Brain microvascular endothelial cell (primary cell): ENCODE data around the gene CADM2.

Experiments
- DNase-seq: peaks from one replicate; pipeline ENCODE4 v3.0.0-alpha.2; 2020
- H3K27ac ChIP-seq: fragments of 250-450 bp; sonication (Bioruptor Pico); 2 replicates; pipeline ENCODE4 v1.5.1; 2020; ENCODE audit warnings: mild to moderate bottlenecking, moderate library complexity
- H3K27me3 ChIP-seq: fragments of 250-450 bp; sonication (Bioruptor Pico); replicated peaks from 2 replicates; pipeline ENCODE4 v1.5.1; 2020; ENCODE audit warnings: mild to moderate bottlenecking
- H3K36me3 ChIP-seq: fragments of 250-450 bp; sonication (Bioruptor Pico); replicated peaks from 2 replicates; pipeline ENCODE4 v1.5.1; 2020; ENCODE audit warnings: mild to moderate bottlenecking
- H3K4me3 ChIP-seq: 2 replicates; pipeline ENCODE4 v1.5.1; 2011; ENCODE audit warnings: low read depth, mild to moderate bottlenecking, control low read depth, low read length, moderate library complexity
- CTCF ChIP-seq: IDR thresholded peaks from 2 replicates; pipeline ENCODE4 v1.5.1; 2011; ENCODE audit warnings: low read depth, mild to moderate bottlenecking, moderate library complexity, low read length, control low read depth, inconsistent platforms; ENCODE audit errors: missing control alignments
- in situ Hi-C: cut with HindIII; loops from 2 replicates; pipeline ENCODE4 v1.10.0; 2017; ENCODE audit warnings: low sequenced_read_pairs, low pct_ligation_motif_present

CADM2 gene

GRCh38 chr3:85255949-85256348 lies 297.2 kb downstream of the CADM2 start:
- no peaks in the 10 kb centered on the region for H3K27me3 ChIP-seq
- no peaks in the 10 kb centered on the region for H3K36me3 ChIP-seq
- in situ Hi-C loops: no loop called here
- no peak for DNase-seq
- TF ChIP-seq CTCF: no peak
- H3K4me3 ChIP-seq: no peak overlapping the region
- H3K27ac ChIP-seq: no peak overlapping the region

- Histone ChIP-seq H3K27ac (no peak overlapping the region), H3K4me3 (no peak overlapping the region), H3K27me3 (no peaks in the 10 kb centered on the region), H3K36me3 (no peaks in the 10 kb centered on the region)
- TF ChIP-seq CTCF: no peak
- no peak for DNase-seq
- in situ Hi-C loops: no loop called here
Observed at GRCh38 chr3:85258326-85258725, 299.5 kb downstream of the CADM2 start.

- Histone ChIP-seq H3K36me3 (no peaks in the 10 kb centered on the region), H3K4me3 (no peak overlapping the region), H3K27ac (no peak overlapping the region), H3K27me3 (no peaks in the 10 kb centered on the region)
- no peak for TF ChIP-seq CTCF
- no peak for DNase-seq
- in situ Hi-C loops: no loop called here
Observed at GRCh38 chr3:85258819-85259218, 300.0 kb downstream of the CADM2 start.

GRCh38 chr3:85259748-85260147 lies 301.0 kb downstream of the CADM2 start:
- Histone ChIP-seq H3K27ac (no peak overlapping the region), H3K4me3 (no peak overlapping the region), H3K27me3 (no peaks in the 10 kb centered on the region), H3K36me3 (no peaks in the 10 kb centered on the region)
- in situ Hi-C loops: no loop called here
- no peak for TF ChIP-seq CTCF
- no peak for DNase-seq

GRCh38 chr3:85264381-85264780 lies 305.6 kb downstream of the CADM2 start:
- in situ Hi-C loops: no loop called here

More at GRCh38 chr3:85264381-85264780, 305.6 kb downstream of the CADM2 start:
- Histone ChIP-seq H3K36me3 (no peaks in the 10 kb centered on the region), H3K27ac (no peak overlapping the region), H3K27me3 (no peaks in the 10 kb centered on the region), H3K4me3 (no peak overlapping the region)
- no peak for DNase-seq
- TF ChIP-seq CTCF: no peak
